AG09309 (cell line): ENCODE data around the gene KCNH3.

Experiments used
- DNase-seq: peaks from one replicate; pipeline ENCODE4 v3.0.0-alpha.2; 2010; ENCODE audit warnings: low read depth
- H3K4me3 ChIP-seq: 2 replicates; pipeline ENCODE4 v1.5.1; 2011; ENCODE audit warnings: mild to moderate bottlenecking, low read depth, low read length, moderate library complexity; ENCODE audit not compliant: control insufficient read depth
- CTCF ChIP-seq: IDR thresholded peaks from 2 replicates; pipeline ENCODE4 v1.5.1; 2011; ENCODE audit warnings: mild to moderate bottlenecking, low read depth, low read length, inconsistent platforms; ENCODE audit not compliant: insufficient read depth, control insufficient read depth; ENCODE audit errors: missing control alignments

The KCNH3 gene

DNA sequence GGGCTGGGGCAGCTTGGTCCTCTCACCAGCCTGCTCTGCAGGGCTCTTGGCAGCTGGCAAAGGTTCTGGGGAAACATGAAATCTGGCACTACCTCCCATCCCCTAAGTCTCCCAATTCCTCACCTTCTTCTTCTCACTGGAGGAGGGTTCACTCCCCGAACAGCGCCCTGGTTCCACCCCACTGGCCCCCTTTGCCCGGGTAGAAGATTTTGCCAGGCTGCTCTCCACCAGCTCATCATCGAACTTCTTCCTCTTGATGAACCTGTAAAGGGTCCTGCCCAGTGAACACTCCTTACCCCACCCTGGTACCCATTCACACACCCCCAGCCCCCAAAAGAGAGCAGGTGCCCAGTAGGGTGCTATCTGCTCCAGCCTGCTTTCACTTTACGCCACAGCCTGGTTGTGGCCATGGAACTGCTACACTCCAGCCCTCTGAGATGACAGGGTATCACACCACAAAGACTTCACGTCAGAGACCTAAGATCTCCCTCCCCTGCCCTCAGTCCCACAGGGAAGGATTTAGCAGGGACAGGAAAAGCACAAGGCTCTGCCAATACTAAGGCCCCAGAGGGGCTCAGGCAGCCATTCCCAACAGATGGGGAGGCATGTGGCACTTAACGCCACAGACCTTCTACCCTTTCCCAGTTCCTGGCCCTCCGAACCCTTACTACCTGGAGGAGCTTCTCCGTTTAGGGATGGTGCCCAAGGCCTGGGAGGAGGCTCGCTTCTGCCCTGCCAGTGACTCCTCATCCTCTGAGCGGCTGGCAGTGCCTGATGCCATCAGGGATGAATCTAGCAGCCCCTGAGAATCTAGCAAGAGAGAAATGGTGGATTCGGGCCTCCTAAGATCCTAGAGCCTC, 26.8 kb downstream of the KCNH3 start:
- no peak for TF ChIP-seq CTCF
- DNase-seq: no peak
- H3K4me3 ChIP-seq: no peak overlapping the region

- no peak overlapping the region for H3K4me3 ChIP-seq
- no peak for TF ChIP-seq CTCF
- no peak for DNase-seq
Measured at GRCh38 chr12:49566361-49566760, 27.5 kb downstream of the KCNH3 start.

- no peak for DNase-seq
- no peak for TF ChIP-seq CTCF
- H3K4me3 ChIP-seq: peak overlapping the region; percentile 92
Measured at GRCh38 chr12:49567302-49567610, 28.4 kb downstream of the KCNH3 start.

GRCh38 chr12:49567611-49568441, 29.0 kb downstream of the KCNH3 start, which contains the start of gene MCRS1:
Gene MCRS1 (minus strand): TSS chr12:49568142. CDS start chr12:49566731, 1,411 bp downstream.
- peak; percentile 67 for DNase-seq
- TF ChIP-seq CTCF: no peak

GRCh38 chr12:49568442-49569162, 29.8 kb downstream of the KCNH3 start:
- no peak for TF ChIP-seq CTCF
- DNase-seq: no peak
- H3K4me3 ChIP-seq: peak overlapping the region; percentile 92

More at GRCh38 chr12:49567611-49568441, 29.0 kb downstream of the KCNH3 start, which contains the start of gene MCRS1:
- H3K4me3 ChIP-seq: peak within 1 kb of the TSS; percentile 92
